Measurements from ENCODE around the gene NFATC1. TPM values are rescaled to one million over a fixed set of nuclear protein-coding genes. Genes with fewer than 3 reads are reported as not detected.

NFATC1 gene
- total RNA-seq, 1 experiment from 2014 or later: 1.8 TPM

- DNase-seq (ENCODE audit: extremely low read depth, low read depth): no peak
Observed at GRCh38 chr18:79575891-79576685, 180.4 kb downstream of the NFATC1 start.

- DNase-seq (ENCODE audit: extremely low read depth, low read depth): no peak
Observed at GRCh38 chr18:79576686-79577351, 181.1 kb downstream of the NFATC1 start.

- DNase-seq (ENCODE audit: extremely low read depth, low read depth): no peak
Observed at GRCh38 chr18:79577451-79578395, 182.0 kb downstream of the NFATC1 start.

GRCh38 chr18:79578396-79579260 is 182.9 kb downstream of the NFATC1 start:
- no peak for DNase-seq (ENCODE audit: extremely low read depth, low read depth)

Small RNA genes lying within 50 kb of the gene (small RNA-seq; reads per million reads assigned to genes)
- 0 reads per million in 2 experiments for gene AC018445.2
